GM21737 (cell line): ENCODE measurements around the gene SORCS3.

Source experiments
- ATAC-seq: cut with Tn5 transposase; IDR thresholded peaks from one replicate; pipeline ENCODE4 v1.9.1; 2021; ENCODE audit warnings: mild to moderate bottlenecking, moderate library complexity; ENCODE audit not compliant: unreplicated experiment

The SORCS3 gene

GRCh38 chr10:105243825-105244224 lies 602.7 kb downstream of the SORCS3 start:
- no peak for ATAC-seq

GRCh38 chr10:105247831-105248499 lies 606.9 kb downstream of the SORCS3 start:
- no peak for ATAC-seq

- no peak for ATAC-seq
Measured at GRCh38 chr10:105252911-105253310, 611.8 kb downstream of the SORCS3 start.

- no peak for ATAC-seq
Measured at GRCh38 chr10:105253515-105254212, 612.6 kb downstream of the SORCS3 start.

- ATAC-seq: no peak
Measured at GRCh38 chr10:105258036-105258673, 617.1 kb downstream of the SORCS3 start.

DNA sequence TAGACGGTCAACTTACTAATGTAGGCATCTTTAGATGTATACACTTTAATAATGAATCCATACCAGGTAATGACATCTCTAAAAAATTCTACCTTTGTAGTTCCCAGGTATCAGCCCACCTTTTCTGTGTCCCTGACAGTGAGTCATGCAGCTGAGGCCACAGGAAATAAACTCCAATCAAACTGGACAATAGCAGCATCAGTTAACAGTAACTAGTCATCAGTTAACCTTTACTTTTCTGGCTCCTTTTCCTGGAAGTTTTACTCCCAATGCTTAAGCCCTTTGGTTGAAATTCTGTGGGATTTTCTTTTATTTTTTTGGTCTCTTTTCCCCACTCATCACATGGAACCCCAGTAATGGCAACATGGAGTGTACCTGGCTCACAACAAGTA lies 617.6 kb downstream of the SORCS3 start:
- ATAC-seq: no peak

- ATAC-seq: no peak
Measured at GRCh38 chr10:105259201-105259600, 618.1 kb downstream of the SORCS3 start.

DNA sequence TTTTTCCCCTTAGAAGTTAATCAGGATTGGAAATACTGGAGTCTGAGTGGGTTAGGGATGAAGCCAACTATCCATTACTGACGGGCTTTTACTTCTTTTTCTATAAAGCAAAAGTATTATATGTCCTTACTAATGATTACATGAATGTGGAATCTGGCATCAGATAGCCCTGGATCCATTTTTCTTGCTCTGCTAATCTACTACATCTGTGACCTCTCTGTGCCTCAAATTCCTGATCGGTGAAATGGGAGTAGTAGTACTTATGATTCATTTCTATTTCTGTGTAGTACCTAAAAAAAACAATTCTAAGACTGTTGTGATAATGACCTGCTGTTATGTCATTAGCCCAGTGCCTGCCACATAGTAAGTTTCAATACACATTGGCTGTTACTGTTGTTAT lies 621.6 kb downstream of the SORCS3 start:
- ATAC-seq: no peak

GRCh38 chr10:105266966-105267539 lies 626.0 kb downstream of the SORCS3 start:
- no peak for ATAC-seq

DNA sequence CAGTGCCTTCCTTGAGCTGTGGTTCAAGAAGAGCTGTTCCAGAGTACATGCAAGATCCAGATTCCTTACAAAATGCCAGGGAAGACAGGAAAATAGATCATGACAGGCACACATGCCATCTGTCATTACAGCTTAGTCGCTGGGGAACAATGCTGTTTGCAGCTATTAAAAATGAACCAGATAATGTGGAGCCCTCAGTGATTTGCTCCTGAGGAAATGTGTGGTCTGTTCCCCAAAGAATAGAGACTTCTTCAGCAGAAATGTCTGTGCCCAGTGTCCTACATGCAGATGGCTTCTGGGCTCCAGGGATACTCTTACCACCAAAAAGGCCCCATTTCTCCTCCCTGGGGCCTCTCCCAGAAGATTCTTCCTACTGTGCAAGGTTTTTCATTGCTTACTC lies 627.9 kb downstream of the SORCS3 start:
- ATAC-seq: no peak

DNA sequence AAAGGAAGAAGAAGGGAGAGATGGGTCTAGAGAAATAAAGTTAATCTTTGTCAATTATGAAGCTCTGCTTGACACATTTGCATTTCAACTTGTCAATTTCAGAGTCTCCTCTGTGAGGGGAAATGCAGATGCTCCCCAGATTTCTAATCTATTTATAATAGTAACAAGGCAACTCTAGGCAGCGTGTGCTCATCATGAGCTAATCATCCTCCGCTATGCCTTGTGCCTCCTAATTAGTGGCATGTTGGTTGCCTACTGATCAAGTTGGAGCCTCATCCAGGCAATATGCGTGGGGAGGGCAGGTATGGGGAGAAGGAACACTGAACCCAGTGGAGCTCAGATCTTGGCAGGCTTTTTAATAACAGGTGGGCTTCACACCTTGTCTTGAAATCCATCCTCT lies 628.6 kb downstream of the SORCS3 start:
- ATAC-seq: no peak

GRCh38 chr10:105274556-105275070 lies 633.5 kb downstream of the SORCS3 start:
- no peak for ATAC-seq

DNA sequence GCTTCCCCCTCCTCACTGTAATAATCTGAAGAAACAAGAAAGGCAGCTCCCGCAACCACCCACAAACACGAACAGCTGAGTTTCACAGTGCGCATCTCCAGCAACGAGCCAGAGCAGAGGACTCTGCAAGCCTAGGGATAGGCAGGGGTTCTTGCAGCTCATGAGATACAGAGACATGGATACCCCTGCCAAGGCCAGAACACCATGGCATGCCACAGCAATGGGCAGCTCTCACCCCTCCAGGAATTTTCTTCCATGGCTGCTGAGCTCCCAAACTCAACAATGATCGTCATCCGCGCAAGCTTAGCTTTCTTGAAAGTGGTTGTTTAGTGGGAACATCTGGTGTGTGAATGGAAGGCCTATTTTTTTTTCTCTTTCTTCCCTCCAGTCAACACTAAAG lies 637.3 kb downstream of the SORCS3 start:
- no peak for ATAC-seq

- ATAC-seq: no peak
Measured at GRCh38 chr10:105279101-105279500, 638.0 kb downstream of the SORCS3 start.

DNA sequence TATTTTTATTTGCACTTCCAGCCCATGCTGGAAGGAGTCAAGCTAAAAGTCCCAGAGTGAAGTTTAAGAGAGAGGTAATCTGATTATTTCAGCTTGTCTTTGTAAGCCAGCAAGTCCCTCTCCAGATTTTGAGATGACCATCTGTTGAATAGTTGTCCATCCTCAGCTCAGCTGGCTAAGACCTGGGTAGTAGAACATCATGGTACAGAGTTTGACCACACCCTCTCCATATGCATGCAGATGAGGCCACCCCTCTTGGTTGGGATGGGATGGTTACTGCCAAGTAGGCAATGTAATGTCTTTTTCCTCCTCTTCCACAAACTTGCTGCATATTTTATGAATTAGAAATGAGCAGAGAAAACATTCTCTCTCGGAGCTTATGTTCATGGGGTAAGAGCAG lies 639.8 kb downstream of the SORCS3 start:
- no peak for ATAC-seq

GRCh38 chr10:105284476-105285215 lies 643.6 kb downstream of the SORCS3 start:
- ATAC-seq: no peak

- no peak for ATAC-seq
Measured at GRCh38 chr10:105288026-105288425, 646.9 kb downstream of the SORCS3 start.

DNA sequence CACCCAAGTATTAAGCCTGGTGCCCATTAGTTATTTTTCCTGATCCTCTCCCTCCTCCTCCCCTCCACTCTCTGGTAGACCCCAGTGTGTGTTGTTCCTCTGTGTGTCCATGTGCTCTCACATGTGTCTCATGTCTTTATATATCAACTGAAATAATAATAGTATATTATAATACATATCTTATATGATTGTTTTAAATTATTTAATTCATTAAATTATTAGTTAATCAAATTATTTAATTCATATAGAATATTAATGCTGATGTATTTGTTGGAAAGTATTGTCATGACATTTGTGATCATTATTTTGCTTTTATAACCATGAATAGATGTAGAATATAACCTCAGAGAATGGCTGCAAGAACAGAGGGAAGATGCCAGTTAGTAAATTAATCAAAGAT lies 647.5 kb downstream of the SORCS3 start:
- no peak for ATAC-seq

- ATAC-seq: no peak
Measured at GRCh38 chr10:105291571-105291970, 650.5 kb downstream of the SORCS3 start.

DNA sequence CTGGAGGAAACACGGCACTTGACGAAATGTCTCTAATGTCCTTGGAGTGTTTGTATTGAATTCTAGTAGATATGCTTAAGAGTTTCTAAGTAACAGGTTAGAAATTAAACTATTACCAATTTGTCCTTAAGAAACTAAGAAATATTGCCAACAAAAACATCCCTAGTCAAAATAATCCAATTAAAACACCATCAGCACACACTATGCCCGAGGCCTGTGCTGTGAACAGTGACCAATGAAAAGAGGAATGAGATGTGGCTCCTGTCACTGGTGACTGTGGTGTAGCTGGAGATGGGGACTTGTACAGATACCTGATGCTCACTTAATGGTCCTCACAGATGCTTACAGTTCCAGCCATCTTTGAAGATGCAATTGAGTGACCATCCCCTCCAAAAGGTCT lies 651.1 kb downstream of the SORCS3 start:
- ATAC-seq: no peak
